Skin epidermis (tissue), 12 donors: ENCODE data around the gene SMPD4.
A peak's percentile ranks its signal among the peaks of the same experiment; 100 is the strongest.
"Not testable (repeated sequence)": the region's sequence is repeated elsewhere in the genome, so short reads cannot be mapped to it uniquely, and the experiment has no call there.

Experiments
- H3K27ac ChIP-seq, 21 experiments: fragments of 200-600 bp; sonication (generic) in 11 of 21; one replicate each; pipeline ENCODE4 v1.5.0; 2020; ENCODE audit warnings: mild to moderate bottlenecking in 3 of 21, inconsistent platforms in 2 of 21, moderate library complexity in 2 of 21
- H3K4me3 ChIP-seq, 7 experiments: fragments of 200-600 bp; sonication (generic) in 2 of 7; one replicate each; pipeline ENCODE4 v1.5.0; 2020; ENCODE audit warnings: inconsistent platforms in 2 of 7, mild to moderate bottlenecking in 2 of 7, moderate library complexity in 1 of 7

The SMPD4 gene

GRCh38 chr2:130143266-130144039, 37.9 kb downstream of the SMPD4 start:
- H3K27ac ChIP-seq = not testable (repeated sequence)
- peak overlapping the region in 2 of 7 experiments; percentile 1 to 9 for H3K4me3 ChIP-seq

DNA sequence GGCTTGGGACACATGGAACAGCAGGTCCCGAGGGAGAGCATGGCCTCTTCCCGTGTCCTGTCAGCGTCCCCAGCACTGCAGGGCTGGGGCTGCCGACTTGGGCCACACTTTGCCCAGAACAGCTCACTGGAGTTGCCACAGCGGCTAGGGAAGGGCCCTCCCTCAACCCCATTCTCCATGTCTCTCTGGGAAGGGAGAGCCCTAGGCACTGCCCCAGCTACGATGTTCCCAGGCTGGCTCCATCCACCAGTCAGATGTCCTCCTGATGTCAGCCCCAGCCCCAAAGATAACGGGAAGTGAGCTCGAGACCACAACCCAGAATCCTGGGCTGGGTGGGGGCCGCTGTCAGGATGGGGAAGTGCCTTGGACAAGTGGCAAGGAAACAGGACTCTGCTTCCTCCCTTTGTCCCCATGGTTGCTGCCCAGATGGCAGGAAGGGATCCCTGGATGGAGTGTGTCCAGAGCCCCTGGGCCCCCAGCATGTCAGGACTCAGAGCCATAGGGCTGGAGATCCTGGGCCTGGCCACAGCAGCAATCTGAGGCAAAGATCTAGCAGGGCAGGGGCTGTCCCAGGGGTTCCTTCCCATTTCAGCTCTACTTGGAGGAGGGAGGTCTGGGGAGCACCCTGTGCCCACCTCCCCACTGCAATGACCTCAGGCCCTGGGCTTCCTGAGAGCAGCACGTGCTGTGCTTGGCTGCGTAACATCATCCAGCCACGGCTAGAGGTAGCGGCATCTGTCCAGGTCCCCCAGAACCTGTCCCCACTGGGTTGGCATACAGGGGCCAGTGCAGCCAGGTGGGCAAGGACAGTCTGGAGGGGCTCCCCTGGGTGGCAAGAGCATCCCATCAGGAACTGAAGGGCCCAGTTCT, 38.8 kb downstream of the SMPD4 start:
- H3K4me3 ChIP-seq, H3K27ac ChIP-seq: not testable (repeated sequence)

DNA sequence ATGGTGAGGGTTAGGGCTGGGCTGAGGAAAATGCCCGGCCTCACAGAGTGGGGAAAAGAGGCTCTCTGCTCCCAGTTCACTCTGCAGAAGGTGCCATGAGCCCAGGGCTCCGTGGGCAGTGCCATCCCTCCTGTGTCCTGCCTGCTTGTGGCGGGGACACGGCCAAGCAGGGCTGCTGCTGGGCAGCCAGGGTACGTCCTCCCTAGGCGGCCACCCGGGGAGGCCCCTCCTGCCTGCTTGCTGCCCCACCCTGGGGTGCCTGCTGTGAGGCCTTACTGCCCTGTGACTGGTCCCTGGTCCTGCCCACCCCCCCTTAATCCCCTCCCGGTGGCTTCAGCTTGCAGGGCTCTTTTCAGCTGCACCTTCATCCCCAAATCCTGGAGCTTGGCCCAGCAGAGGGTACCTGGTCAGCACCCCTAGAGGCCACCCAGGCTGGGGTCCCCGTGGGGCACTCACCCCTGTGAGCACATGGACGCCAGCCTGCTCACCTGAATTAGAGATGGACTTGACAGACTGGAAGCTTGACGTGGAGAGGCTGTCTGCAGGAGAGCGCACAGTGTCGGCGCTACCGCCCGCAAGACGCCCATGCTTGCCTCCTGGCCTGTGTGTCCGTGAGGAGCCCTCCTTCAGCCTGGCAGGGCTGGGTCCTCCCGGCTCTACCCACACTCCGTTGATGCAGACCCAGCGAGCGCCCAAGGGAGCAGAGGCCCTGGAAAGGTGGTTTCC, 39.6 kb downstream of the SMPD4 start:
- H3K4me3 ChIP-seq, H3K27ac ChIP-seq: not testable (repeated sequence)

GRCh38 chr2:130141002-130141401, 40.4 kb downstream of the SMPD4 start:
- not testable (repeated sequence) for H3K4me3 ChIP-seq, H3K27ac ChIP-seq

DNA sequence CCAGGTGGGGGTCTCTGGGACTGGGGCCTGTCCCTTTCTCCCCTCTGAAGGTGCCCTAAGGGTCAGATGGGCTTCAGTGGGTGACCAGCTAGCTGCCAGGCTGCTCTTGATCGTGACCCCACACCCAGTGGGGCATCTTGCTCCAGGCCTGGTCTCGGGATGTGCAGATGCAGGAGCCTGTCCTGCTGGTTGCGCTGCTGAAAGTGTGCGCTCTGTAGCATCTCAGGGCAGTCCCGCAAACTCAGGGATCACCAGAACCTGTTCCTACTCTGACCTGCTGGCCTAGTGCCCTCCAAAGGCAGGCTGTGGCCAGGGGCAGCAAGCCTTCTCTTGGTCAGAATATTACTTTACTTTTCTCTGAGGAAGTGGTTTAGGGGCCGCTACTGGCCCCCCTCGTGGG, 40.9 kb downstream of the SMPD4 start:
- not testable (repeated sequence) for H3K27ac ChIP-seq, H3K4me3 ChIP-seq

GRCh38 chr2:130139331-130140280, 41.8 kb downstream of the SMPD4 start:
- H3K27ac ChIP-seq, H3K4me3 ChIP-seq: not testable (repeated sequence)

GRCh38 chr2:130138841-130139251, 42.6 kb downstream of the SMPD4 start:
- H3K4me3 ChIP-seq, H3K27ac ChIP-seq: not testable (repeated sequence)

DNA sequence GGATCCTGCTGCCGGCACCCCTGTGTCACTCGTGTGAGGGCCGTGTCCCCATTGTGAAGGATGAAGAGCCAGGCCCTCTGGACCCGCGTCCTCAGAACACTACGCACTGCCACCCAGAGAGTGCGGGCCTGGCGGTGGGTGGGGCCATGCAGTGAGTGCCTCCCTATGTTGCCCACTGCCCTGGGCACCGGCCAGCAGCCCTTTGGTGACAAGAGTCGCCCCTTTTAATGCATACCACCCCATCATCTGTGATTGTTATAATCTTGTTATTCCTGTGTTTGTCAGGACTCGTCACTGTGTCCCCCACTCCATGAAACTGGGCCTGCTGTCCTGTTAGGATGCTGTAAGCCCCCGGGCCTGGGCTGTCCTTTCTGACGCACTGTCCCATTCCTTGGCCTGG, 43.1 kb downstream of the SMPD4 start:
- H3K27ac ChIP-seq, H3K4me3 ChIP-seq: not testable (repeated sequence)

GRCh38 chr2:130137118-130137517, 44.3 kb downstream of the SMPD4 start:
- not testable (repeated sequence) for H3K27ac ChIP-seq, H3K4me3 ChIP-seq

DNA sequence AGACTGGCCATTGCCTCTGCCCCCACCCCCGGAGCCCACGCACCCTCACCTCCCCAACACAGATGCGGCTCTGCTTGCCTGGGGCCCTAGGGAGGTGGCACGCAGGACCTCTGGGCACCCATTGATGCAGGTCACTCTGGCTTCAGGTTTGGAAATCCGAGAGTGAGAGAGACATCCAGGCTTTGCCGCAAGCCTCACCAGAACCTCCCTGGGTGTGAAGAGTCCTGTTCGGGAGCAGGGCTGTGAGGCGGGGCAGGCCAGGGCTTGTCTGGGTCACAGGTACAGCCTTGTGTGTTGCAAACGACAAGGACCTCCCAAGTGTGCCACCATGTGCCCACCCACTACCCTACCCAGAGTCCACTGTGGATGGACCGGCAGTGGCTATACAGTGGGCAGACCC, 44.9 kb downstream of the SMPD4 start:
- not testable (repeated sequence) for H3K4me3 ChIP-seq, H3K27ac ChIP-seq

DNA sequence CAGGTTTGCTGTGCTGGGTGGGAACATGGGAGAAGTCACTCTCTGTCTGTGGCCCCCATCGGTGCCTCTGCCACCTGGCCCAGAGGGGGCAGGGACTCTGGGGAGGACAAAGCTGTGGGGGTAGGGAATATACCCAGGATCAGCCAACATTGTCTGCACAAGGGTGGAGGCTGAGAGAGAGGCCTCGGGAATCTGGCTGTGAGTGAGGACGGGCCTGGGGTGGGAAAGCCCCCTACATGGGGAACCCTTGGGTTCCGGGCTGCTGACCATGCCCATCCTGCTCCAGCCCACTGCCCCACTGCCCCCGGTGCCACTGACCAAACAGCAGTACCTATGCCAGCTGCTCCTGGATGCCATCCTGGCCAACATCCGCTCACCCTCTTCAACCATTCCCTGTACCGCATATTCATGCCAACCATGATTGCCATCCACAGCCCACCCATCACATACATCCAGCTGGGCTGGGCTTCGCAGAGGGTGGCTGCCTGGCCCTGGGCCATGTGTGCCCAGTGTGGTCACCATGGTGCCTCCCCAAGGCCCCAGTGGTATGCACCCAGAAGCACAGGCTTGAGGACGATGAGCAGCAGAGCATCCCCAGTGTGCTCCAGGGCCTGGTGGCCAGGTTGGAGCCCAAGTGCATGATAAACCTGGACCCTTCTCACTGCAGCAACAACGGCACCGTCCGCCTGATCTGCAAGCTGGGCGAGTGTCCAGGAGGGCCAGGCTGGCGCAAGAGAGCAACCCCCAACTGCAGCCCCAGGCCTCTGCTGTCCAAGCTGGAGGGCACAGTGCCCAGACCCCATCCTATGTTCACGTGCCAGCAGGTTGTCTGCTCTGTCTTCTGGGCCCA, 45.5 kb downstream of the SMPD4 start:
- Histone ChIP-seq H3K4me3 (no peak overlapping the region), H3K27ac (no peak overlapping the region)

- peak within 1 kb of the TSS in 1 of 7 experiments; percentile 24 for H3K4me3 ChIP-seq
- not testable (repeated sequence) for H3K27ac ChIP-seq
Observed at GRCh38 chr2:130129120-130129829, 52.1 kb downstream of the SMPD4 start, which contains the start of gene POTEF. Gene POTEF (minus strand): TSS chr2:130129222. CDS start chr2:130120515, 8,707 bp downstream.

GRCh38 chr2:130128464-130128863, 52.9 kb downstream of the SMPD4 start:
- peak overlapping the region in 1 of 7 experiments; percentile 24 for H3K4me3 ChIP-seq

GRCh38 chr2:130127726-130128125, 53.7 kb downstream of the SMPD4 start:
- H3K27ac ChIP-seq, H3K4me3 ChIP-seq: not testable (repeated sequence)

More at GRCh38 chr2:130128464-130128863, 52.9 kb downstream of the SMPD4 start:
- not testable (repeated sequence) for H3K27ac ChIP-seq

GRCh38 chr2:130120924-130121323, 60.5 kb downstream of the SMPD4 start:
- not testable (repeated sequence) for H3K27ac ChIP-seq, H3K4me3 ChIP-seq

GRCh38 chr2:130102597-130103363, 78.6 kb downstream of the SMPD4 start:
- H3K27ac ChIP-seq, H3K4me3 ChIP-seq: not testable (repeated sequence)
